B cell (primary cell): ENCODE results near the gene UGT1A9.
"Not testable (repeated sequence)": the region's sequence is repeated elsewhere in the genome, so short reads cannot be mapped to it uniquely, and the experiment has no call there.

Source experiments
- EZH2 ChIP-seq: IDR thresholded peaks from 2 replicates; pipeline ENCODE4 v1.6.1; 2012; ENCODE audit warnings: borderline replicate concordance, low read depth, mild to moderate bottlenecking, moderate library complexity, low read length; ENCODE audit not compliant: insufficient read depth, poor library complexity, severe bottlenecking
- TF ChIP-seq, protein P1 (sequence below): fragments of 200-600 bp; IDR thresholded peaks from one replicate; pipeline ENCODE4 v1.8.0; 2022; ENCODE audit warnings: antibody characterized with exemption, mild to moderate bottlenecking

DNA sequence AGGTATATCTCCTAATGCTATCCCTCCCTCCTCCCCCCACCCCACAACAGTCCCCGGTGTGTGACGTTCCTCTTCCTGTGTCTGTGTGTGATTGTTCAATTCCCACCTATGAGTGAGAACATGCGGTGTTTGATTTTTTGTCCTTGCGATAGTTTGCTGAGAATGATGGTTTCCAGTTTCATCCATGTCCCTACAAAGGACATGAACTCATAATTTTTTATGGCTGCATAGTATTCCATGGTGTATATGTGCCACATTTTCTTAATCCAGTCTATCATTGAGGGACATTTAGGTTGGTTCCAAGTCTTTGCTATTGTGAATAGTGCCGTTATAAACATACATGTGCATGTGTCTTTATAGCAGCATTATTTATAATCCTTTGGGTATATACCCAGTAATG is 29.1 kb downstream of the UGT1A9 start:
- not testable (repeated sequence) for TF ChIP-seq EZH2
- TF ChIP-seq, protein P1, sequence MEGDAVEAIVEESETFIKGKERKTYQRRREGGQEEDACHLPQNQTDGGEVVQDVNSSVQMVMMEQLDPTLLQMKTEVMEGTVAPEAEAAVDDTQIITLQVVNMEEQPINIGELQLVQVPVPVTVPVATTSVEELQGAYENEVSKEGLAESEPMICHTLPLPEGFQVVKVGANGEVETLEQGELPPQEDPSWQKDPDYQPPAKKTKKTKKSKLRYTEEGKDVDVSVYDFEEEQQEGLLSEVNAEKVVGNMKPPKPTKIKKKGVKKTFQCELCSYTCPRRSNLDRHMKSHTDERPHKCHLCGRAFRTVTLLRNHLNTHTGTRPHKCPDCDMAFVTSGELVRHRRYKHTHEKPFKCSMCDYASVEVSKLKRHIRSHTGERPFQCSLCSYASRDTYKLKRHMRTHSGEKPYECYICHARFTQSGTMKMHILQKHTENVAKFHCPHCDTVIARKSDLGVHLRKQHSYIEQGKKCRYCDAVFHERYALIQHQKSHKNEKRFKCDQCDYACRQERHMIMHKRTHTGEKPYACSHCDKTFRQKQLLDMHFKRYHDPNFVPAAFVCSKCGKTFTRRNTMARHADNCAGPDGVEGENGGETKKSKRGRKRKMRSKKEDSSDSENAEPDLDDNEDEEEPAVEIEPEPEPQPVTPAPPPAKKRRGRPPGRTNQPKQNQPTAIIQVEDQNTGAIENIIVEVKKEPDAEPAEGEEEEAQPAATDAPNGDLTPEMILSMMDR, result not testable (repeated sequence)
